HUES6 (cell line): ENCODE data around the gene CACNA1B.
"Not testable (repeated sequence)": the region's sequence is repeated elsewhere in the genome, so short reads cannot be mapped to it uniquely, and the experiment has no call there.

Experiments used
- H3K27ac ChIP-seq: 2 replicates; pipeline ENCODE4 v1.7.0; 2013; ENCODE audit warnings: low read depth, mild to moderate bottlenecking, low read length, inconsistent platforms
- H3K27me3 ChIP-seq: 2 replicates; pipeline ENCODE4 v1.6.1; 2013; ENCODE audit warnings: low read length; ENCODE audit not compliant: control insufficient read depth, insufficient read depth
- H3K36me3 ChIP-seq: 2 replicates; pipeline ENCODE4 v1.6.1; 2013; ENCODE audit warnings: low read length; ENCODE audit not compliant: control insufficient read depth, insufficient read depth
- H3K4me1 ChIP-seq: 2 replicates; pipeline ENCODE4 v1.6.1; 2013; ENCODE audit warnings: low read length; ENCODE audit not compliant: control insufficient read depth, insufficient read depth
- H3K4me3 ChIP-seq: 2 replicates; pipeline ENCODE4 v1.5.1; 2013; ENCODE audit warnings: low read depth, low read length
- H3K9ac ChIP-seq: one replicate; pipeline ENCODE4 v1.6.1; 2013; ENCODE audit warnings: mild to moderate bottlenecking, low read length
- H3K9me3 ChIP-seq: 2 replicates; pipeline ENCODE4 v1.6.1; 2013; ENCODE audit warnings: low read depth, low read length; ENCODE audit not compliant: control insufficient read depth, insufficient read depth

Gene CACNA1B

GRCh38 chr9:138105561-138106505 is 228.3 kb downstream of the CACNA1B start:
- Histone ChIP-seq H3K27me3 (no peaks in the 10 kb centered on the region), H3K4me1 (no peaks in the 10 kb centered on the region), H3K9ac (no peak overlapping the region), H3K27ac (no peak overlapping the region), H3K9me3 (no peaks in the 10 kb centered on the region), H3K4me3 (no peak overlapping the region), H3K36me3 (no peaks in the 10 kb centered on the region)

DNA sequence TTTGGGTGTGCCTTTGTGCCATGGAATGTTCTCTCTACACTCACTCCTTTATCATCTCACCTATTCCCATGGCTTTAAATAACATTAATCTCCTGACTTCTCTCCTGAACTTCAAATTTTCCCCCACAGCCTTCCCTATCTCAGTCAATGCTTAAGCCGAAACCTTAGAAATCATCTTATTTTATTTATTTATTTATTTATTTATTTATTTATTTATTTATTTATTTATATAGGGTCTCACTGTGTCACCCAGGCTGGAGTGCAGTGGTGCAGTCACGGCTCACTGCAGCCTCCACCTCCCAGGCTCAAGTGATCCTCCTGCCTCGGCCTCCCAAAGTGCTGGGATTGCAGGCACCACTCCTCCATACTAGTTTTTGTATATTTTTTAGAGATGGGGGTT is 229.5 kb downstream of the CACNA1B start:
- not testable (repeated sequence) for H3K9ac ChIP-seq, H3K27ac ChIP-seq, H3K27me3 ChIP-seq, H3K36me3 ChIP-seq, H3K4me1 ChIP-seq, H3K4me3 ChIP-seq, H3K9me3 ChIP-seq

GRCh38 chr9:138111607-138112006 is 234.0 kb downstream of the CACNA1B start:
- Histone ChIP-seq H3K9me3 (peaks cover 8% of the 10 kb centered on the region), H3K9ac (no peak overlapping the region), H3K4me1 (no peaks in the 10 kb centered on the region), H3K36me3 (no peaks in the 10 kb centered on the region), H3K4me3 (no peak overlapping the region), H3K27ac (no peak overlapping the region), H3K27me3 (no peaks in the 10 kb centered on the region)

DNA sequence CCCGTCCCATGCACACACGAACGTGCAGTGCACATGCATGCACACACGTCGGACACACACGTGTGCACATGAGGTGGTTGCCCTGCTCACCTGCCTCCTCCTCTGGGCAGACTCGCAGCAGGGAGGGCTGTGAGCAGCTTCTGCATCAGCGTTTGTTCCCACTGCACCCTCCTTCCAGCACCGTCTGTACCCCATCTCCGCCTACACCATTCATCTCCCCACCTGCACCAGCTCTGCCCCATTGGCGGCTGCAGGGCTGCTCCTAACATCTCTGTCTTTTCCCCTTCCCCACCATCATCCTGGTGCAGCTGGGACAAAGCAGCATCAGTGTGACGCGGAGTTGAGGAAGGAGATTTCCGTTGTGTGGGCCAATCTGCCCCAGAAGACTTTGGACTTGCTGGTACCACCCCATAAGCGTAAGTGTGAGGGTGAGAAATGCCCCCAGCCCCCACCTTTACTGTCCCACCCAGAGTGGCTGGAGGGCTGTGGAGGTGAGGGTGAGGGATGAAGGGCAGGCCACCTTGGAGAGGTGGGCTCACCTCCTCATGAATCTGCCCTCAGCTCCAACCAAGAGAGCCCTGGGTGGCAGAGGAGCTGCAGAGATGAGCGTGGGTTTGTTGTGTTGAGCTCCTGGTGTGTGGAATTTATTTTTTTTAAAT is 234.6 kb downstream of the CACNA1B start:
- Histone ChIP-seq H3K9ac (no peak overlapping the region), H3K27me3 (no peaks in the 10 kb centered on the region), H3K9me3 (peaks cover 8% of the 10 kb centered on the region), H3K4me3 (no peak overlapping the region), H3K36me3 (no peaks in the 10 kb centered on the region), H3K27ac (no peak overlapping the region), H3K4me1 (no peaks in the 10 kb centered on the region)

- H3K27ac ChIP-seq = no peak overlapping the region
- H3K36me3 ChIP-seq = no peaks in the 10 kb centered on the region
- peaks cover 8% of the 10 kb centered on the region for H3K9me3 ChIP-seq
- H3K27me3 ChIP-seq = no peaks in the 10 kb centered on the region
- no peak overlapping the region for H3K9ac ChIP-seq
- no peaks in the 10 kb centered on the region for H3K4me1 ChIP-seq
- no peak overlapping the region for H3K4me3 ChIP-seq
These were observed 235.4 kb downstream of the CACNA1B start for GRCh38 chr9:138112791-138113600.

DNA sequence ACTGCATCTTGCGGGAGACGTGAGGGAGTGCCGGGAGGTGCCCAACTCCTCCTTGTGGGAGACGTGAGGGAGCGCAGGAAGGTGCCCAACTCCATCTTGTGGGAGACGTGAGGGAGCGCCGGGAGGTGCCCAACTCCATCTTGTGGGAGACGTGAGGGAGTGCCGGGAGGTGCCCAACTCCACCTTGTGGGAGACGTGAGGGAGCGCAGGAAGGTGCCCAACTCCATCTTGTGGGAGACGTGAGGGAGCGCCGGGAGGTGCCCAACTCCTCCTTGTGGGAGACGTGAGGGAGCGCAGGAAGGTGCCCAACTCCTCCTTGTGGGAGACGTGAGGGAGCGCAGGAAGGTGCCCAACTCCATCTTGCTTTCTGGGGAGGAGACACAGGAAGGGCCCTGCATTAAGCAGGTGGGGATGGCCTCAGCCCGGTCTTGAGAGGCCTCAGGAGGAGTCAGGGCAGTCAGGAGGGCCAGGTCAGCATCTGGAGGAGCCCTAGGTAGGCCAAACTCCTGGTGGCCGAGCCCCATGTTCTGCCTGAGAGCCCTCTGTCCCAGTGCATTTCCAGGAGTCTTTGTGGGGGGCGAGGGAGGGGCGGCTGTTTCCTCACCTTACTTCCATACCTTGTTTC is 236.2 kb downstream of the CACNA1B start:
- not testable (repeated sequence) for H3K36me3 ChIP-seq, H3K4me1 ChIP-seq, H3K27me3 ChIP-seq, H3K4me3 ChIP-seq, H3K9ac ChIP-seq, H3K9me3 ChIP-seq, H3K27ac ChIP-seq

DNA sequence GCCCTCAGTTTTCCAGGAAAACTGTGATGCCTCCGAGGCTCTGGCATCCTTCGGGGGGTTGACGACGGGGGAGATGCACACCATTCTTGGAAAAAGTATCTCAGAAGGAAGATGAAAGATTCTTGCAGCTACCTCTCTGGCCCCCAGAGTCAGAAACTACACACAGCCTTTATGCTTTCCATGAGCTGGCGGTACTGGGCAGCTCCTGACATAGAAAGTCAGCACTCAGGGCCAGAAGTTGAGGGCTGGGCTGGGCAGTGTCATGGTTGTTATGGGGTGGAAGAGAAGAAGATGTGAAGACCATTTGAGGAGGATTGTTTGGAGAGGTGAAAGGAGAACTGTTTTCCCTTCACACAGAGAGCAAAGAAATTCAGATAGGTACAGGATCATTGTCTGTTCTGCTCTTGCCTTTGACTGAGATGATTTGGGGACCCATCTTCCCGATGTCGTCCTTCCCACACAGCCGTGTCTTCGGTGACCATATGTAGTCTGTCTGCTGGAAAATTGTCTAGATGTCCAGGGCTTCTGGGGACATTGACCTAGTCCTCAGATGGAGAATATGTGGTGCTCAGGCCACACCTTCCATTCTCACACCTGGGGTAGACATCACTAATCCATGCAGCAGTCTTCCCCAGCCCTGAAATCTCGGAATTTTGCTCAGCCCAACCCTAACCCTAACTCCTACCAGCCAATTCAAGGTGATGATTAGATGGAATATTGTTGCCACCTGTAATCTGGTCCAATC is 237.1 kb downstream of the CACNA1B start:
- Histone ChIP-seq H3K27me3 (no peaks in the 10 kb centered on the region), H3K36me3 (no peaks in the 10 kb centered on the region; the same call in 1 of the 2 replicates), H3K4me3 (no peak overlapping the region), H3K27ac (no peak overlapping the region), H3K9ac (no peak overlapping the region), H3K4me1 (no peaks in the 10 kb centered on the region), H3K9me3 (peaks cover 17% of the 10 kb centered on the region)

DNA sequence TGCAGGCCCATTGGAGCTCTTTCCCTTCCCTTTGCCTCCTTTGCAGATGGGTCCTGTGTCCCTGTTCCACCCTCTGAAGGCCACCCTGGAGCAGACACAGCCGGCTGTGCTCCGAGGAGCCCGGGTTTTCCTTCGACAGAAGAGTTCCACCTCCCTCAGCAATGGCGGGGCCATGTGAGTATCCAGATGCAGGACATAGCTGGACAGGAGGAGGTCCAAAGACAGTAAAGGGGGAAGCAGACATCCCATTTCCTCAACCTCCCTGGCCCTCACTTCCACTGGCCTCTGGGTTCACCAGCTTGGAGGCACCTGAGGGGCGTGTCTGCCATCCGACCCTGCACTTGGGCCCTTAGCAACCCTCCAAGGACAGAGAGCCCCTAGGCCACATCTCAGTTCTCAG is 237.9 kb downstream of the CACNA1B start:
- Histone ChIP-seq H3K27me3 (no peaks in the 10 kb centered on the region), H3K4me1 (no peaks in the 10 kb centered on the region), H3K9me3 (peaks cover 21% of the 10 kb centered on the region), H3K27ac (no peak overlapping the region), H3K36me3 (no peaks in the 10 kb centered on the region; the same call in 1 of the 2 replicates), H3K9ac (no peak overlapping the region), H3K4me3 (no peak overlapping the region)

- Histone ChIP-seq H3K4me3 (no peak overlapping the region), H3K4me1 (no peaks in the 10 kb centered on the region), H3K36me3 (no peaks in the 10 kb centered on the region; the same call in 1 of the 2 replicates), H3K27ac (no peak overlapping the region), H3K9me3 (peaks cover 26% of the 10 kb centered on the region), H3K9ac (no peak overlapping the region), H3K27me3 (no peaks in the 10 kb centered on the region)
These were observed 238.9 kb downstream of the CACNA1B start for GRCh38 chr9:138116521-138116920.

DNA sequence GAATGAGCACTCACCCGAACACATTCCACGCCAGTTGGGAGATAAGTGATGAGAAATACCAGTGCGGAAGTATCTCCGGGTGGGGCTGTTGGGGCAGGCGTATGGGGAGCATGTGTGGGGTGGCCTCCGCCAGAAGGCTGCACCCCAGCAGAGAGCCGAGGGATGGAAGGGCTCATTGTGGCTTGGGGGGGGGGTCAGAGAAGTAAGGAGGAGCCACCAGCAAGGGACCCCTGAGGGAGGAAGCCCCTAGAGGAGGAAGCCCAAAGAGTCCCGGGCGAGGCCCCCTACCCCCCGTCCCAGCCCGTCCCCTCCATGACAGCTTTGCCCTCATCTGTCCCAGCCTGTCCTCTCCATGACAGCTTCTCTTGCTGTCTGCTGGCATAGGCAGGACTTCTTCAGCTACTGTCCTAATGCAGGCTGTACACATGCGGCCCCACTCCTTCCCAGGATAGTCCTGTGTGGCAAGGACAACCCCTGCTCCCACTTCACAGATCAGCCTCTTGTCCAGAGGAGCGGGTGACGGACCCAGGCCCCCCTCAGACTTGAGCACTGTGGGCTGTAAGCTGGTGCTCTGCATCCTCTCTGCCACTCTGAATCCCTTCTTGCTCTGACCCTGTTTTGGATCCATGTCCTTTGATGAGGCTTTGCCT is 239.6 kb downstream of the CACNA1B start:
- Histone ChIP-seq H3K9me3 (peaks cover 33% of the 10 kb centered on the region), H3K4me1 (no peaks in the 10 kb centered on the region), H3K27me3 (no peaks in the 10 kb centered on the region), H3K4me3 (no peak overlapping the region), H3K9ac (no peak overlapping the region), H3K36me3 (no peaks in the 10 kb centered on the region; the same call in 1 of the 2 replicates), H3K27ac (no peak overlapping the region)
